Measurements from ENCODE around the gene PLEKHH2. TPM values are rescaled to one million over a fixed set of nuclear protein-coding genes. Genes with fewer than 3 reads are reported as not detected.

The PLEKHH2 gene
- total RNA-seq, 1 donor = 7.3 TPM

- TF ChIP-seq CTCF (IDR thresholded peaks at IDR 0.05; ENCODE audit: insufficient read depth, low read depth, low read length) = no peak
- DNase-seq (ENCODE audit: low read depth) = no peak
- H3K4me3 ChIP-seq (ENCODE audit: low read depth, low read length) = no peak overlapping the region
These were observed 5.3 kb downstream of the PLEKHH2 start for GRCh38 chr2:43642363-43642762.

DNA sequence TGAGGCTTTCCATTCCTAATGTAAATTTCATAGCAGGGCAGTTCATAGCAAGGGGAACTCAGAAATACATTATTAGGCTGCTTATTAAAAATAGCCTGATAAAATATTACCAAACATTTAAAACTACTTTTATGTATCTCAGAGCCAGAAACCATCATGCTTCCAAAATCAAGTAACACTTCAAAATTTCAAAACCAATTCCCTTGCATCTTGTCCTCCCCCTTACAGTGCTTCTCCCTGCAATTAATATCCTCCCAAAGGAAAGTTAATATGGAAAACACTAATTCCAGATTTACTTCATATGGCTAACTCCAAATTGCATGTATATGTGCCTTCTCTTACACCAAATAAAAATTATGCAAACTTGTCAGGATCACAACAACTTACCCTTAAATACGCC, 6.6 kb downstream of the PLEKHH2 start:
- TF ChIP-seq CTCF (IDR thresholded peaks at IDR 0.05; ENCODE audit: insufficient read depth, low read depth, low read length) = no peak
- no peak for DNase-seq (ENCODE audit: low read depth)
- no peak overlapping the region for H3K4me3 ChIP-seq (ENCODE audit: low read depth, low read length)

GRCh38 chr2:43648994-43649701, 12.1 kb downstream of the PLEKHH2 start:
- DNase-seq (ENCODE audit: low read depth) = peak; percentile 47
- TF ChIP-seq CTCF (IDR thresholded peaks at IDR 0.05; ENCODE audit: insufficient read depth, low read depth, low read length) = no peak
- no peak overlapping the region for H3K4me3 ChIP-seq (ENCODE audit: low read depth, low read length)

GRCh38 chr2:43653506-43653905, 16.4 kb downstream of the PLEKHH2 start:
- no peak for DNase-seq (ENCODE audit: low read depth)
- TF ChIP-seq CTCF (IDR thresholded peaks at IDR 0.05; ENCODE audit: insufficient read depth, low read depth, low read length) = no peak

GRCh38 chr2:43657241-43657640, 20.2 kb downstream of the PLEKHH2 start:
- H3K4me3 ChIP-seq (ENCODE audit: low read depth, low read length) = no peak overlapping the region
- no peak for TF ChIP-seq CTCF (IDR thresholded peaks at IDR 0.05; ENCODE audit: insufficient read depth, low read depth, low read length)
- no peak for DNase-seq (ENCODE audit: low read depth)

More at GRCh38 chr2:43653506-43653905, 16.4 kb downstream of the PLEKHH2 start:
- no peak overlapping the region for H3K4me3 ChIP-seq (ENCODE audit: low read depth, low read length)

DNA sequence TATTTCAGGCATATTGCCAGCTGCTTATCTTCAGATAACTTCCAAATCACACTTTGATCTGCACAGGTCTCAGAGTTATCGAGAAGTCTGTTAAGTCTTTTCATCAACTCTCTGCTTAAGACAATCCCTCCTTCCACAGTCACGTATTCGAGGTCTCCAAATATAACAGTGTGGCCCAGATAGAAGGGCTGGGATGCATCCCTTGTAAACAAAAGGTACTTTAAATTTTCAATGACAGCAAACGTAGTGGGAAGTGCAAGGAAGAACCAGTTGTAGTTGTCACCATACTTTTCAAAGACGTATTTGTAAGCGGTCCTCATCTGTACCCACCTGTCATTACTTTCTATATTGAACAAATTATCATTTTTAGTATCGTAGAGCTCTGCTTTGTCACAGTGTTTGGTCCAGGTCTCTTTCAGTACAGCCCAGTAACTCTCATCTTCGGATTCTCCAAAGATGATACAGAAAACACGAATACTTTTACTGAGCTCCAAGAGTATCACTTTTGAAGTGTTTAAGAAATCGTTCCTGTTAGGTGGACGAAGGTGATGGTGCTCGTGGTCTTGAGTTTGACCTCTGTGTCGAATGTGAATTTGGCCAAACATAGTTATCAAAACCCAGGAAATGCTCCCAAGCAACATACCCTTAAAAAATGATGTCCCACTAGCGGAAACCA, 38.7 kb downstream of the PLEKHH2 start:
- no peak for DNase-seq (ENCODE audit: low read depth)
- no peak for TF ChIP-seq CTCF (IDR thresholded peaks at IDR 0.05; ENCODE audit: insufficient read depth, low read depth, low read length)
- H3K4me3 ChIP-seq (ENCODE audit: low read depth, low read length) = peak overlapping the region; percentile 67

Measured in fibroblast of villous mesenchyme (primary cell).